Measurements from ENCODE around the gene BID.

Gene BID

GRCh38 chr22:17734187-17734586 is 40.1 kb downstream of the BID start:
- no peak for DNase-seq (ENCODE audit: low spot score)

- DNase-seq (ENCODE audit: low spot score) = no peak
Measured at GRCh38 chr22:17733466-17733865, 40.8 kb downstream of the BID start.

GRCh38 chr22:17732251-17732854 is 41.9 kb downstream of the BID start:
- DNase-seq (ENCODE audit: low spot score) = no peak

GRCh38 chr22:17729561-17729960 is 44.7 kb downstream of the BID start:
- no peak for DNase-seq (ENCODE audit: low spot score)

GRCh38 chr22:17728786-17729185 is 45.5 kb downstream of the BID start:
- DNase-seq (ENCODE audit: low spot score) = no peak

- no peak for DNase-seq (ENCODE audit: low spot score)
Measured at GRCh38 chr22:17726928-17727897, 47.1 kb downstream of the BID start.

- DNase-seq (ENCODE audit: low spot score) = no peak
Measured at GRCh38 chr22:17726006-17726927, 48.0 kb downstream of the BID start.

GRCh38 chr22:17725500-17725796 is 48.8 kb downstream of the BID start:
- no peak for DNase-seq (ENCODE audit: low spot score)

- DNase-seq (ENCODE audit: low spot score) = no peak
Measured at GRCh38 chr22:17724678-17725499, 49.4 kb downstream of the BID start.

GRCh38 chr22:17724241-17724640 is 50.0 kb downstream of the BID start:
- no peak for DNase-seq (ENCODE audit: low spot score)

GRCh38 chr22:17719911-17720310 is 54.4 kb downstream of the BID start:
- no peak for DNase-seq (ENCODE audit: low spot score)

GRCh38 chr22:17717708-17718107 is 56.6 kb downstream of the BID start:
- no peak for DNase-seq (ENCODE audit: low spot score)

GRCh38 chr22:17716529-17716928 is 57.7 kb downstream of the BID start:
- DNase-seq (ENCODE audit: low spot score) = no peak

GRCh38 chr22:17712441-17712840 is 61.8 kb downstream of the BID start:
- DNase-seq (ENCODE audit: low spot score) = no peak

- no peak for DNase-seq (ENCODE audit: low spot score)
Measured at GRCh38 chr22:17710023-17710422, 64.2 kb downstream of the BID start.

GRCh38 chr22:17707526-17707925 is 66.7 kb downstream of the BID start:
- DNase-seq (ENCODE audit: low spot score) = no peak

- no peak for DNase-seq (ENCODE audit: low spot score)
Measured at GRCh38 chr22:17706947-17707346, 67.3 kb downstream of the BID start.

- peak; percentile 25 for DNase-seq (ENCODE audit: low spot score)
Measured at GRCh38 chr22:17705951-17706900, 68.0 kb downstream of the BID start.

- no peak for DNase-seq (ENCODE audit: low spot score)
Measured at GRCh38 chr22:17705546-17705945, 68.7 kb downstream of the BID start.

GRCh38 chr22:17703811-17704210 is 70.5 kb downstream of the BID start:
- no peak for DNase-seq (ENCODE audit: low spot score)

- no peak for DNase-seq (ENCODE audit: low spot score)
Measured at GRCh38 chr22:17700778-17701177, 73.5 kb downstream of the BID start.
